Measurements from ENCODE around the gene ARL5B. TPM values are rescaled to one million over a fixed set of nuclear protein-coding genes. Genes with fewer than 3 reads are reported as not detected.

The ARL5B gene
- total and polyA plus RNA-seq, 9 of the 15 experiments (the other 6 are each of a cell fraction or from before 2014, with no cell fraction given), result 4.1 to 22.2 (median 15.1) TPM

DNA sequence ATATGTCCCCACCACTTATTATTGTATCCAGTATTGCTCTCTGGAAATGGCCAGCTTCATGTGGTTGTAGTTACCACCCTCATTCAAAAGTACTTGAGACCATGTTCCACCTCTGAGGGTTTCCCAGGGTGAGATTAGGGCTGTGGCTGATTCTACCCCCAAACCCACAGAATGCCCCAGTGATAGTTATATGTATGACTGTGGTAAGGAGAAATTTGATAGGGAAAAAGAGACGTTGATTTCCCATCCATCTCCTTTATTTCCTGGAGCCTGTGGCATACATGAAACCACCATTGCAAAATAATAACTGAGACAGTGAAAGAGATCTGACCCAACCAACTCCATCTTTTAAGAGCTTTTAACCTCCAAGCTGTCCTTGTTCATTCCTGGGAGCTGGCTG is 25.2 kb downstream of the ARL5B start:
- FAIRE-seq (no peak), DNase-seq (ENCODE audit: extremely low read depth in 1 of 4, low spot score in 3 of 4) (no peak), ATAC-seq (no peak)
- H3K9me3 ChIP-seq (replicated peaks; ENCODE audit: control insufficient read depth, insufficient read depth, low read depth, low read length), result no peaks in the 10 kb centered on the region
- H3K4me3 ChIP-seq, result no peak overlapping the region
- 0 out of 3 replicates have a peak, but pooled peaks cover 2% of the 10 kb centered on the region for H3K36me3 ChIP-seq (ENCODE audit: control insufficient read depth, insufficient read depth, low read length)
- no peak overlapping the region for H2AFZ ChIP-seq (ENCODE audit: low read depth, low read length)
- intact Hi-C loops (cut with micrococcal nuclease) (no loop called here), in situ Hi-C loops (cut with MboI) (no loop called here)
- H3K27me3 ChIP-seq (ENCODE audit: control insufficient read depth in 2 of 2, insufficient read depth in 2 of 2, low read length in 2 of 2), result peaks cover 0 to 5% of the 10 kb centered on the region in 2 experiments; a peak in 2 of 5 replicates
- H3K4me2 ChIP-seq (ENCODE audit: insufficient read depth, low read length), result no peak overlapping the region
- no TSS peak for BruUV-seq (replicated peaks)
- ChIA-PET CTCF (ENCODE audit: low intra/inter-chr PET ratio) (no interaction called here), POLR2A (interaction anchor here (1.1 kb wide), 1 partner anchor 12 kb away, joined by 4 read pairs; no protein-coding TSS in a partner anchor)
- no peaks in the 10 kb centered on the region for H3K79me2 ChIP-seq (ENCODE audit: control insufficient read depth, insufficient read depth, low read length)
- no peaks in the 10 kb centered on the region; a peak in 1 of 5 replicates for H3K4me1 ChIP-seq (replicated peaks in 1 of 2; ENCODE audit: control insufficient read depth in 2 of 2, insufficient read depth in 2 of 2, low read length in 2 of 2)
- no peaks in the 10 kb centered on the region for H4K20me1 ChIP-seq (replicated peaks; ENCODE audit: control insufficient read depth, insufficient read depth, low read length)
- no peak overlapping the region for H3K27ac ChIP-seq (ENCODE audit: extremely low read depth, low read depth, low read length)
- 0% methylated on average over 1 of the region's 1 CpG for WGBS (ENCODE audit: insufficient coverage, low coverage, missing lambda C conversion rate)
- H3K9ac ChIP-seq (ENCODE audit: insufficient read depth in 1 of 2, low read depth in 2 of 2, low read length in 2 of 2), result no peak overlapping the region
- no peak for TF ChIP-seq ZNF586 (CRISPR knock-in tag; conservative IDR thresholded peaks at IDR 0.05)
- H3K9me1 ChIP-seq (ENCODE audit: control insufficient read depth, insufficient read depth, low read length), result no peaks in the 10 kb centered on the region

DNA sequence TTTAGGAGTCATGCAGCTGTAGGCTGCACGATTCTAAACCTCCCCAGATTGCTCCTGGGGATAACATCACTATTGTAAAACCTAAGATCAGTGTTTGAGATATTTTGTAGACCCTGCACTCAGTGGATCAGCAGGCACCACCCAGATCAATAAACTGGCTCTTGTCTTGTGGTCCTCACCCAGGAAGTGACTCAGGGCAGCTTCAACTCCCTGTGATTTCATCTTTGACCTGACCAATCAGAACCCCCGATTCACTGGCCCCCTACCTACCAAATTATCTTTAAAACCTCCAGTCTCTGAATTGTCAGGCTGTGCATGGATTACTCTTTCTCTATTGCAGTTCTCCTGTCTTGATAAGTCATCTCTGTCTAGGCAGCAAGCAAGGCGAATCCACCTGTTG is 25.7 kb downstream of the ARL5B start:
- ATAC-seq (no peak), FAIRE-seq (no peak), DNase-seq (ENCODE audit: extremely low read depth in 1 of 4, low spot score in 3 of 4) (no peak)
- Histone ChIP-seq H3K27me3 (ENCODE audit: control insufficient read depth in 2 of 2, insufficient read depth in 2 of 2, low read length in 2 of 2) (peaks cover 0 to 5% of the 10 kb centered on the region in 2 experiments; a peak in 2 of 5 replicates), H3K4me2 (ENCODE audit: insufficient read depth, low read length) (no peak overlapping the region), H3K4me3 (no peak overlapping the region), H3K9ac (ENCODE audit: insufficient read depth in 1 of 2, low read depth in 2 of 2, low read length in 2 of 2) (no peak overlapping the region), H3K9me3 (replicated peaks; ENCODE audit: control insufficient read depth, insufficient read depth, low read depth, low read length) (no peaks in the 10 kb centered on the region), H2AFZ (ENCODE audit: low read depth, low read length) (no peak overlapping the region), H3K9me1 (ENCODE audit: control insufficient read depth, insufficient read depth, low read length) (no peaks in the 10 kb centered on the region), H4K20me1 (replicated peaks; ENCODE audit: control insufficient read depth, insufficient read depth, low read length) (no peaks in the 10 kb centered on the region), H3K4me1 (replicated peaks in 1 of 2; ENCODE audit: control insufficient read depth in 2 of 2, insufficient read depth in 2 of 2, low read length in 2 of 2) (no peaks in the 10 kb centered on the region; a peak in 1 of 5 replicates), H3K27ac (ENCODE audit: extremely low read depth, low read depth, low read length) (no peak overlapping the region), H3K36me3 (ENCODE audit: control insufficient read depth, insufficient read depth, low read length) (no peaks in the 10 kb centered on the region), H3K79me2 (ENCODE audit: control insufficient read depth, insufficient read depth, low read length) (no peaks in the 10 kb centered on the region)
- WGBS (ENCODE audit: insufficient coverage, low coverage, missing lambda C conversion rate), result 2% methylated on average over 3 of the region's 3 CpGs
- BruUV-seq (replicated peaks), result no TSS peak
- intact Hi-C loops (cut with micrococcal nuclease) (no loop called here), in situ Hi-C loops (cut with MboI) (no loop called here)
- CTCF ChIA-PET (ENCODE audit: low intra/inter-chr PET ratio), result no interaction called here
- POLR2A ChIA-PET, result no interaction called here
- TF ChIP-seq PRMT5 (CRISPR knock-in tag; IDR thresholded peaks at IDR 0.05), result no peak
- TF ChIP-seq DDX20 (tag; IDR thresholded peaks at IDR 0.05; ENCODE audit: low read depth), result no peak
- TF ChIP-seq SMAD2 (IDR thresholded peaks at IDR 0.05; ENCODE audit: low read depth, low read length), result no peak
- TF ChIP-seq POLR2B (IDR thresholded peaks at IDR 0.05; ENCODE audit: low read depth, partially characterized antibody), result no peak
- no peak for TF ChIP-seq SNIP1 (IDR thresholded peaks at IDR 0.05; ENCODE audit: low read depth)
- TF ChIP-seq, protein P1, sequence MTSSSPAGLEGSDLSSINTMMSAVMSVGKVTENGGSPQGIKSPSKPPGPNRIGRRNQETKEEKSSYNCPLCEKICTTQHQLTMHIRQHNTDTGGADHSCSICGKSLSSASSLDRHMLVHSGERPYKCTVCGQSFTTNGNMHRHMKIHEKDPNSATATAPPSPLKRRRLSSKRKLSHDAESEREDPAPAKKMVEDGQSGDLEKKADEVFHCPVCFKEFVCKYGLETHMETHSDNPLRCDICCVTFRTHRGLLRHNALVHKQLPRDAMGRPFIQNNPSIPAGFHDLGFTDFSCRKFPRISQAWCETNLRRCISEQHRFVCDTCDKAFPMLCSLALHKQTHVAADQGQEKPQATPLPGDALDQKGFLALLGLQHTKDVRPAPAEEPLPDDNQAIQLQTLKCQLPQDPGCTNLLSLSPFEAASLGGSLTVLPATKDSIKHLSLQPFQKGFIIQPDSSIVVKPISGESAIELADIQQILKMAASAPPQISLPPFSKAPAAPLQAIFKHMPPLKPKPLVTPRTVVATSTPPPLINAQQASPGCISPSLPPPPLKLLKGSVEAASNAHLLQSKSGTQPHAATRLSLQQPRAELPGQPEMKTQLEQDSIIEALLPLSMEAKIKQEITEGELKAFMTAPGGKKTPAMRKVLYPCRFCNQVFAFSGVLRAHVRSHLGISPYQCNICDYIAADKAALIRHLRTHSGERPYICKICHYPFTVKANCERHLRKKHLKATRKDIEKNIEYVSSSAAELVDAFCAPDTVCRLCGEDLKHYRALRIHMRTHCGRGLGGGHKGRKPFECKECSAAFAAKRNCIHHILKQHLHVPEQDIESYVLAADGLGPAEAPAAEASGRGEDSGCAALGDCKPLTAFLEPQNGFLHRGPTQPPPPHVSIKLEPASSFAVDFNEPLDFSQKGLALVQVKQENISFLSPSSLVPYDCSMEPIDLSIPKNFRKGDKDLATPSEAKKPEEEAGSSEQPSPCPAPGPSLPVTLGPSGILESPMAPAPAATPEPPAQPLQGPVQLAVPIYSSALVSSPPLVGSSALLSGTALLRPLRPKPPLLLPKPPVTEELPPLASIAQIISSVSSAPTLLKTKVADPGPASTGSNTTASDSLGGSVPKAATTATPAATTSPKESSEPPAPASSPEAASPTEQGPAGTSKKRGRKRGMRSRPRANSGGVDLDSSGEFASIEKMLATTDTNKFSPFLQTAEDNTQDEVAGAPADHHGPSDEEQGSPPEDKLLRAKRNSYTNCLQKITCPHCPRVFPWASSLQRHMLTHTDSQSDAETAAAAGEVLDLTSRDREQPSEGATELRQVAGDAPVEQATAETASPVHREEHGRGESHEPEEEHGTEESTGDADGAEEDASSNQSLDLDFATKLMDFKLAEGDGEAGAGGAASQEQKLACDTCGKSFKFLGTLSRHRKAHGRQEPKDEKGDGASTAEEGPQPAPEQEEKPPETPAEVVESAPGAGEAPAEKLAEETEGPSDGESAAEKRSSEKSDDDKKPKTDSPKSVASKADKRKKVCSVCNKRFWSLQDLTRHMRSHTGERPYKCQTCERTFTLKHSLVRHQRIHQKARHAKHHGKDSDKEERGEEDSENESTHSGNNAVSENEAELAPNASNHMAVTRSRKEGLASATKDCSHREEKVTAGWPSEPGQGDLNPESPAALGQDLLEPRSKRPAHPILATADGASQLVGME (CRISPR knock-in tag; IDR thresholded peaks at IDR 0.05), result no peak
- TF ChIP-seq, protein P2, sequence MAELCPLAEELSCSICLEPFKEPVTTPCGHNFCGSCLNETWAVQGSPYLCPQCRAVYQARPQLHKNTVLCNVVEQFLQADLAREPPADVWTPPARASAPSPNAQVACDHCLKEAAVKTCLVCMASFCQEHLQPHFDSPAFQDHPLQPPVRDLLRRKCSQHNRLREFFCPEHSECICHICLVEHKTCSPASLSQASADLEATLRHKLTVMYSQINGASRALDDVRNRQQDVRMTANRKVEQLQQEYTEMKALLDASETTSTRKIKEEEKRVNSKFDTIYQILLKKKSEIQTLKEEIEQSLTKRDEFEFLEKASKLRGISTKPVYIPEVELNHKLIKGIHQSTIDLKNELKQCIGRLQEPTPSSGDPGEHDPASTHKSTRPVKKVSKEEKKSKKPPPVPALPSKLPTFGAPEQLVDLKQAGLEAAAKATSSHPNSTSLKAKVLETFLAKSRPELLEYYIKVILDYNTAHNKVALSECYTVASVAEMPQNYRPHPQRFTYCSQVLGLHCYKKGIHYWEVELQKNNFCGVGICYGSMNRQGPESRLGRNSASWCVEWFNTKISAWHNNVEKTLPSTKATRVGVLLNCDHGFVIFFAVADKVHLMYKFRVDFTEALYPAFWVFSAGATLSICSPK (IDR thresholded peaks at IDR 0.05; ENCODE audit: borderline replicate concordance), result no peak
- no peak for TF ChIP-seq MAFF (IDR thresholded peaks at IDR 0.05; ENCODE audit: low read length)
- TF ChIP-seq MAFK (IDR thresholded peaks at IDR 0.05; ENCODE audit: low read length), result no peak
